ENCODE results near the gene PTPRM.

DNA sequence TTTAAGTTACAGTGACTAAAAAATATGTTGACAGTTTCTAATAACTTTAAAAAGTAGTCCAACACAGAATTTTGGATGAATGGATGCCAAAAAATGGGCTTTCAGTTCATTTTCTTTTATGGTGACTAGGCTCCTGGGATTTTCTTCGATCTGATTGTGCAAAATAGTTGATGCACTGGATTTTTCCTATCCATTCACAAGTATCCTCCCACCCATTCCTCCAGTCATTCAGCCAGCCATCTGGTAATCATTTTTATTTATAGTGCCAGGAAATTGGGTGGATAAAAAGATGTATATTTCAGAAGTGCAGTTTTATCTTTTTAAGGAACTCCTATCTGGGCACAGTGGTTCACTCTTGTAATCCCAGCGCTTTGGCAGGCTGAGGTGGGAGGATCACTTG is 175.1 kb downstream of the PTPRM start:
- TF ChIP-seq EZH2 (IDR thresholded peaks at IDR 0.05; ENCODE audit: insufficient read depth, poor library complexity, severe bottlenecking) (no peak), EZH2phosphoT487 (IDR thresholded peaks at IDR 0.05; ENCODE audit: insufficient read depth, low read depth) (no peak)
